Kidney (tissue), 14 donors: ENCODE data around the gene TCF7. TPM values are rescaled to one million over a fixed set of nuclear protein-coding genes. Genes with fewer than 3 reads are reported as not detected.
A peak's percentile ranks its signal among the peaks of the same experiment; 100 is the strongest.

Source experiments
- DNase-seq, 5 donors: peaks; one replicate each; pipeline ENCODE4 v3.0.0-alpha.2; 2013 to 2020
- FAIRE-seq: peaks from 2 replicates; lab custom pipeline; 2012; peaks lifted over from hg19 to GRCh38; lab: Jason Lieb, UNC
- H3K27ac ChIP-seq, 2 donors: one replicate each; pipeline ENCODE4 v1.7.0; 2013; ENCODE audit warnings: low read depth in 2 of 2, low read length in 2 of 2, inconsistent platforms in 1 of 2
- H3K27me3 ChIP-seq: one replicate; pipeline ENCODE4 v1.7.1; 2013; ENCODE audit warnings: low read length, inconsistent platforms; ENCODE audit not compliant: control insufficient read depth, insufficient read depth
- H3K36me3 ChIP-seq, 3 donors: one replicate each; pipeline versions ENCODE4 v1.7.0 to v1.7.1; 2013; ENCODE audit warnings: low read length in 3 of 3, control low read depth in 1 of 3, inconsistent platforms in 1 of 3; ENCODE audit not compliant: insufficient read depth in 3 of 3, control insufficient read depth in 2 of 3
- H3K4me1 ChIP-seq, 3 donors: one replicate each; pipeline versions ENCODE4 v1.7.0 to v1.7.1; 2013; ENCODE audit warnings: low read length in 3 of 3, inconsistent platforms in 1 of 3, low read depth in 1 of 3; ENCODE audit not compliant: control insufficient read depth in 2 of 3, insufficient read depth in 2 of 3
- H3K4me3 ChIP-seq, 3 donors: one replicate each; pipeline versions ENCODE4 v1.7.0 to v1.8.1; 2013; ENCODE audit warnings: low read length in 3 of 3, control low read depth in 1 of 3, inconsistent platforms in 1 of 3
- H3K9ac ChIP-seq, 3 donors: one replicate each; pipeline versions ENCODE4 v1.7.0 to v1.7.1; 2013; ENCODE audit warnings: low read length in 3 of 3, control low read depth in 1 of 3, inconsistent platforms in 1 of 3
- H3K9me3 ChIP-seq, 3 donors: one replicate each; pipeline versions ENCODE4 v1.7.0 to v1.7.1; 2013; ENCODE audit warnings: low read length in 3 of 3, control low read depth in 1 of 3, inconsistent platforms in 1 of 3; ENCODE audit not compliant: control insufficient read depth in 2 of 3, insufficient read depth in 1 of 3
- CTCF ChIP-seq: IDR thresholded peaks from 3 replicates; pipeline ENCODE4 v1.5.1; 2012; ENCODE audit warnings: mild to moderate bottlenecking, moderate library complexity, borderline replicate concordance; ENCODE audit not compliant: insufficient read depth; ENCODE audit errors: extremely low read depth
- intact Hi-C: fragments of 100-400 bp; cut with DNase I; formaldehyde crosslinking; loops from one replicate; pipeline ENCODE4 v1.11.1; 2022
- polyA plus RNA-seq: library from polyadenylated mRNA; stranded (reverse); fragments of 350-450 nt; fragmentation: Illumina TruSeq; extraction: RNeasy Lipid Tissue Mini Kit (QIAGEN cat#74804); gene quantifications from one replicate; pipeline ENCODE4 v1.2.3, GENCODE V29; 2014; ENCODE audit warnings: low read depth, low replicate concordance; ENCODE audit not compliant: insufficient read depth
- total RNA-seq: library from RNA; stranded (reverse); fragmentation: NEBNext Ultra II Directional; extraction: Animal tissue kit (Norgen Biotek cat#: 25700); gene quantifications from one replicate; pipeline ENCODE4 v1.2.1, GENCODE V29; 2021
- donor health status: control.
- donor health status: control.
- donor health status: control.
- donor health status: control.
- donor health status: control.
- donor health status: DM: yes; HTN: yes; CAD: no.
- donor health status: Normal renal cell carcinoma (clear cell type).

The TCF7 gene
- total and polyA plus RNA-seq, 2 donors from 2014 or later = 1.2 to 15.6 TPM

- Histone ChIP-seq H3K4me1 (peaks cover 0 to 11% (median 7%) of the 10 kb centered on the region in 3 donors), H3K9me3 (no peaks in the 10 kb centered on the region), H3K27me3 (peaks cover 4% of the 10 kb centered on the region), H3K9ac (no peak overlapping the region), H3K36me3 (no peaks in the 10 kb centered on the region), H3K27ac (no peak overlapping the region), H3K4me3 (no peak overlapping the region)
- DNase-seq (peak in 1 of 5 donors; percentile 16), FAIRE-seq (no peak)
- intact Hi-C loops = no loop called here
- TF ChIP-seq CTCF = no peak
These were observed 2.5 kb upstream of the TCF7 start for GRCh38 chr5:134111741-134112647.

DNA sequence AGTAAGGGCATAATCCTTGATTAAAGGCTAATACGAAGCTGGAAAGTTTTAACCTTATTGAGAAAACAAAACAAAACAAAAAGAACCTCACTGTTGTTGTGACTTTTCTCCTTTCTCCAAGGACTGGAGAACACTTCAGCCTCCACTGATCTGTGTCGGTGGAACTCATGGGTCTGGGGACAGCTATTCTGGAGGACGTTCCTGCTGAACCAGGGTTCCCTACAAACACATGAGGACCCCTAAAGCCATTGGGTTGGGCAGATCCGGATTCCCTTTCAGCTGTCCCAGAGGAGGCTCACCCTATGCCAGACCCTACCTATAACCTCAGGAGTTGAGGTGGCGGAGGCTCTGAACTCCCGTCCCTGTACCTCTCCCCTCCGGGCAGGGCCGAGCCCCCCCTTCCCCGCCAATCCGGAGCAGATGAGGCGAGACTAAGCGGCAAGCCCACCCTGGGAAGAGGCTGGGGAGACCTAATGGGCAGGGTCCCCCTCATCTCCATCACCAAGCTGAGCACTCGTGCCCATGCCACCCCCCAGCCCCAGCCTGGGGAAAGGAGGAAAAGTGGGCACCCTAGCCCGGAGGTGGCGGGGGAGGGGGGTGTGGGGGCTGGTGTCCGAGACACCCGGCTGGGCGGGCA is 1.6 kb upstream of the TCF7 start:
- peaks cover 0 to 11% (median 7%) of the 10 kb centered on the region in 3 donors for H3K4me1 ChIP-seq
- H3K9me3 ChIP-seq = no peaks in the 10 kb centered on the region
- FAIRE-seq (no peak), DNase-seq (no peak)
- peaks cover 4% of the 10 kb centered on the region for H3K27me3 ChIP-seq
- no peak for TF ChIP-seq CTCF
- H3K27ac ChIP-seq = no peak overlapping the region
- H3K9ac ChIP-seq = no peak overlapping the region
- no peaks in the 10 kb centered on the region for H3K36me3 ChIP-seq
- H3K4me3 ChIP-seq = no peak overlapping the region
- intact Hi-C loops = no loop called here

DNA sequence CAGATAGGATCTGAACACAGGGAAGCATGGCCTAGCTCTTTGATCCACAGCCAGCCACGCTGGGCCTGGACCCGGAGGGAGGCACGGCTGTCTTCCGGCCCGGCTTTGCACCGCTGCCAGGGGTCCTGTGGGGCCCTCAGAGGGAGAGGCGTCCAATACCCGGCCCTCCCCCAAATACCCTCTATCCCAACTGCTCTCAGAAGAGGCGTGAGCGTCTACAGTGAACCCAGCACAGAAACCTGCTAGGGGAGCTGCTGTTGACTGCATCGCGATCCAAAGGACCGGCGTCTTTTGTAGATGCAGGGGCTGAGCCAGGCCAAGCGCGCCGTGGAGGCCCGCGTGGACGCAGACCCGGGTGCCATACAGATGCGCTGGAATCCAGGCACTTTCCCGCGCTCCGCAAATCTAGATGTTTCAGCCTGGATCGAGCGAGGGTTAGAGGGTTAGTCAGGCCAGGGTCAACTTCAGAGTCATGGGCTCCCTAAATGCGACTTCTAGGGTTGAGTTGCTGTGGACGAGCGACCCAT is 1.1 kb upstream of the TCF7 start:
- H3K27me3 ChIP-seq = peaks cover 4% of the 10 kb centered on the region
- no peak for FAIRE-seq
- no peaks in the 10 kb centered on the region for H3K9me3 ChIP-seq
- H3K36me3 ChIP-seq = no peaks in the 10 kb centered on the region
- no peak overlapping the region for H3K27ac ChIP-seq
- no peak for TF ChIP-seq CTCF
- no peak overlapping the region for H3K9ac ChIP-seq
- peak in 4 of 5 donors; percentile 31 to 74 (median 34) for DNase-seq
- intact Hi-C loops = no loop called here
- H3K4me1 ChIP-seq = peaks cover 0 to 11% (median 7%) of the 10 kb centered on the region in 3 donors
- H3K4me3 ChIP-seq = peak overlapping the region in 2 of 3 donors; percentile 63 to 66
